ENCODE data around the gene AURKB. TPM values are rescaled to one million over a fixed set of nuclear protein-coding genes. Genes with fewer than 3 reads are reported as not detected.

The AURKB gene
- total and polyA plus RNA-seq, 2 of the 13 experiments (the other 11 are each of a cell fraction or from before 2014, with no cell fraction given): 29.5 to 75.3 TPM

GRCh38 chr17:8187517-8188262, 22.7 kb downstream of the AURKB start (continued):
- no peak for TF ChIP-seq ZBTB4 (CRISPR knock-in tag; IDR thresholded peaks at IDR 0.05; ENCODE audit: borderline replicate concordance)
- TF ChIP-seq NFATC3 (CRISPR knock-in tag; IDR thresholded peaks at IDR 0.05): no peak
- no peak for TF ChIP-seq ZNF138 (CRISPR knock-in tag; IDR thresholded peaks at IDR 0.05; ENCODE audit: low read depth)
- TF ChIP-seq SMYD3 (CRISPR knock-in tag; IDR thresholded peaks at IDR 0.05): 0 out of 2 replicates have a peak, but pooled peaks have one; percentile 54
- TF ChIP-seq AHR (CRISPR knock-in tag; IDR thresholded peaks at IDR 0.05): no peak
- TF ChIP-seq ZSCAN9 (CRISPR knock-in tag; IDR thresholded peaks at IDR 0.05; ENCODE audit: borderline replicate concordance): peak; percentile 75
- peak; percentile 98 for TF ChIP-seq ZSCAN30 (CRISPR knock-in tag; IDR thresholded peaks at IDR 0.05)
- peak; percentile 61; the same call in 1 of the 2 replicates for TF ChIP-seq ZKSCAN8 (CRISPR knock-in tag; IDR thresholded peaks at IDR 0.05; ENCODE audit: borderline replicate concordance)
- no peak for TF ChIP-seq SAFB2 (CRISPR knock-in tag; IDR thresholded peaks at IDR 0.05; ENCODE audit: borderline replicate concordance, low read depth)
- TF ChIP-seq MTF1 (CRISPR knock-in tag; IDR thresholded peaks at IDR 0.05): no peak
- TF ChIP-seq ZNF430 (CRISPR knock-in tag; IDR thresholded peaks at IDR 0.05): peak; percentile 87; the same call in 1 of the 2 replicates
- TF ChIP-seq CHD4 (IDR thresholded peaks at IDR 0.05; ENCODE audit: borderline replicate concordance, low read length): no peak; the same call in 1 of the 2 replicates
- 0 out of 2 replicates have a peak, but pooled peaks have one; percentile 29 for TF ChIP-seq ATF1 (CRISPR knock-in tag; IDR thresholded peaks at IDR 0.05)
- TF ChIP-seq IRF9 (CRISPR knock-in tag; IDR thresholded peaks at IDR 0.05; ENCODE audit: borderline replicate concordance): peak; percentile 81; the same call in 1 of the 2 replicates
- TF ChIP-seq CREBL2 (CRISPR knock-in tag; IDR thresholded peaks at IDR 0.05; ENCODE audit: borderline replicate concordance): no peak
- TF ChIP-seq STAG1 (CRISPR knock-in tag; IDR thresholded peaks at IDR 0.05): no peak
- peak; percentile 95; the same call in 1 of the 2 replicates for TF ChIP-seq REPIN1 (CRISPR knock-in tag; IDR thresholded peaks at IDR 0.05; ENCODE audit: borderline replicate concordance, low read depth)
- peak; percentile 77 for TF ChIP-seq MED1 (CRISPR knock-in tag; IDR thresholded peaks at IDR 0.05)
- TF ChIP-seq ZNF431 (CRISPR knock-in tag; IDR thresholded peaks at IDR 0.05; ENCODE audit: borderline replicate concordance, low read depth): 0 out of 2 replicates have a peak, but pooled peaks have one; percentile 61
- TF ChIP-seq AKNA (CRISPR knock-in tag; IDR thresholded peaks at IDR 0.05; ENCODE audit: borderline replicate concordance): no peak

Data from HepG2 (cell line).